Spinal cord (tissue), 10 donors: Measurements from ENCODE around the gene C12orf54. TPM values are rescaled to one million over a fixed set of nuclear protein-coding genes. Genes with fewer than 3 reads are reported as not detected.
"Not testable (repeated sequence)": the region's sequence is repeated elsewhere in the genome, so short reads cannot be mapped to it uniquely, and the experiment has no call there.

Experiments
- DNase-seq, 6 donors: peaks; one replicate each; pipeline versions ENCODE4 v3.0.0 to v3.0.0-alpha.2; 2013 to 2015; ENCODE audit warnings: low spot score in 6 of 6, low read depth in 4 of 6
- H3K27ac ChIP-seq: one replicate; pipeline ENCODE4 v1.5.1; 2013; ENCODE audit warnings: low read depth, low read length, control low read depth
- H3K27me3 ChIP-seq: one replicate; pipeline ENCODE4 v1.6.1; 2013; ENCODE audit warnings: low read length; ENCODE audit not compliant: control insufficient read depth, insufficient read depth
- H3K36me3 ChIP-seq: one replicate; pipeline ENCODE4 v1.6.1; 2013; ENCODE audit warnings: low read length; ENCODE audit not compliant: control insufficient read depth, insufficient read depth
- H3K4me1 ChIP-seq: one replicate; pipeline ENCODE4 v1.6.1; 2013; ENCODE audit warnings: low read length; ENCODE audit not compliant: control insufficient read depth, insufficient read depth
- H3K4me3 ChIP-seq: one replicate; pipeline ENCODE4 v1.5.1; 2013; ENCODE audit warnings: low read depth, low read length, control low read depth
- H3K9me3 ChIP-seq: one replicate; pipeline ENCODE4 v1.6.1; 2013; ENCODE audit warnings: low read length; ENCODE audit not compliant: control insufficient read depth, insufficient read depth
- WGBS: methylation state at CpG from one replicate; pipeline ENCODE4 v1.1.5; 2013; ENCODE audit warnings: missing lambda C conversion rate; ENCODE audit not compliant: insufficient coverage; 5-methylcytosine and 5-hydroxymethylcytosine counted together
- polyA plus RNA-seq, 2 donors: library from polyadenylated mRNA; unstranded; fragments of 120-200 nt; gene quantifications; one replicate each; pipeline ENCODE4 v1.2.1, GENCODE V29; 2013; ENCODE audit not compliant: insufficient read length in 2 of 2
- total RNA-seq, 2 donors: library from RNA; depleted of rRNA in 1 of 2; stranded (reverse); fragments of 120-200 nt in 1 of 2; fragments of >200 nt in 1 of 2; gene quantifications; one replicate each; pipeline versions ENCODE4 v1.2.3 to v1.2.4, GENCODE V29; 2013 to 2014
- donor health status: healthy.

The C12orf54 gene
- total and polyA plus RNA-seq, 4 donors, result 0.40 to 1.1 (median 0.68) TPM

GRCh38 chr12:48455116-48455515, 27.2 kb upstream of the C12orf54 start:
- no peaks in the 10 kb centered on the region for H3K4me1 ChIP-seq
- H3K36me3 ChIP-seq, result no peaks in the 10 kb centered on the region
- no peak overlapping the region for H3K4me3 ChIP-seq
- WGBS, result no CpG with 5 or more reads among the region's 2 CpGs
- no peak for DNase-seq
- H3K27ac ChIP-seq, result no peak overlapping the region
- H3K27me3 ChIP-seq, result no peaks in the 10 kb centered on the region
- no peaks in the 10 kb centered on the region for H3K9me3 ChIP-seq

- H3K4me1 ChIP-seq, result no peaks in the 10 kb centered on the region
- H3K4me3 ChIP-seq, result no peak overlapping the region
- no peak for DNase-seq
- WGBS, result 90% methylated on average over 2 of the region's 6 CpGs
- H3K9me3 ChIP-seq, result no peaks in the 10 kb centered on the region
- no peaks in the 10 kb centered on the region for H3K36me3 ChIP-seq
- H3K27ac ChIP-seq, result no peak overlapping the region
- no peaks in the 10 kb centered on the region for H3K27me3 ChIP-seq
Observed at GRCh38 chr12:48459259-48459658, 23.0 kb upstream of the C12orf54 start.

GRCh38 chr12:48469027-48469426, 13.3 kb upstream of the C12orf54 start:
- H3K36me3 ChIP-seq, H3K4me1 ChIP-seq, H3K9me3 ChIP-seq, H3K27ac ChIP-seq, DNase-seq, H3K27me3 ChIP-seq, H3K4me3 ChIP-seq: not testable (repeated sequence)
- 77% methylated on average over 8 of the region's 9 CpGs for WGBS

GRCh38 chr12:48472259-48472658, 10.0 kb upstream of the C12orf54 start, which contains the start of gene ANP32D:
ANP32D (plus strand) TSS chr12:48472559; CDS start chr12:48472665, 106 bp downstream.
- H3K27me3 ChIP-seq, result no peaks in the 10 kb centered on the region
- DNase-seq, result no peak
- 90% methylated on average over 5 of the region's 7 CpGs for WGBS

GRCh38 chr12:48473061-48473460, 9.2 kb upstream of the C12orf54 start:
- no peaks in the 10 kb centered on the region for H3K4me1 ChIP-seq
- no peak overlapping the region for H3K27ac ChIP-seq
- no peak overlapping the region for H3K4me3 ChIP-seq
- no peak for DNase-seq
- H3K27me3 ChIP-seq, result no peaks in the 10 kb centered on the region
- 64% methylated on average over 7 of the region's 9 CpGs for WGBS
- H3K36me3 ChIP-seq, result no peaks in the 10 kb centered on the region
- peaks cover 3% of the 10 kb centered on the region for H3K9me3 ChIP-seq

More at GRCh38 chr12:48472259-48472658, 10.0 kb upstream of the C12orf54 start, which contains the start of gene ANP32D:
- Histone ChIP-seq H3K27ac (no peak within 1 kb of the TSS), H3K9me3 (peaks cover 3% of the 10 kb centered on the region), H3K36me3 (no peaks in the 10 kb centered on the region), H3K4me1 (no peaks in the 10 kb centered on the region), H3K4me3 (no peak within 1 kb of the TSS)

- not testable (repeated sequence) for H3K27me3 ChIP-seq, H3K27ac ChIP-seq, DNase-seq, H3K4me3 ChIP-seq, H3K9me3 ChIP-seq, H3K36me3 ChIP-seq, H3K4me1 ChIP-seq
- WGBS, result 75% methylated on average over 6 of the region's 11 CpGs
Observed at GRCh38 chr12:48474497-48474896, 7.8 kb upstream of the C12orf54 start.

- WGBS, result 84% methylated on average over 3 of the region's 3 CpGs
- no peaks in the 10 kb centered on the region for H3K4me1 ChIP-seq
- no peak for DNase-seq
Observed at GRCh38 chr12:48482930-48483329, 632 bp downstream of the C12orf54 start.

GRCh38 chr12:48486261-48486660, 4.0 kb downstream of the C12orf54 start:
- Histone ChIP-seq H3K27me3 (no peaks in the 10 kb centered on the region), H3K36me3 (no peaks in the 10 kb centered on the region), H3K27ac (no peak overlapping the region), H3K9me3 (no peaks in the 10 kb centered on the region), H3K4me3 (no peak overlapping the region), H3K4me1 (no peaks in the 10 kb centered on the region)
- no peak for DNase-seq
- WGBS, result 100% methylated on average over 1 of the region's 2 CpGs

More at GRCh38 chr12:48482930-48483329, 632 bp downstream of the C12orf54 start:
- Histone ChIP-seq H3K27ac (no peak overlapping the region), H3K9me3 (no peaks in the 10 kb centered on the region), H3K36me3 (no peaks in the 10 kb centered on the region), H3K27me3 (no peaks in the 10 kb centered on the region), H3K4me3 (no peak overlapping the region)

- H3K9me3 ChIP-seq, result no peaks in the 10 kb centered on the region
- H3K27ac ChIP-seq, result no peak overlapping the region
- no peaks in the 10 kb centered on the region for H3K27me3 ChIP-seq
- H3K4me3 ChIP-seq, result no peak overlapping the region
- DNase-seq, result no peak
- H3K36me3 ChIP-seq, result no peaks in the 10 kb centered on the region
- no CpG with 5 or more reads among the region's 5 CpGs for WGBS
- no peaks in the 10 kb centered on the region for H3K4me1 ChIP-seq
Observed at GRCh38 chr12:48486679-48487078, 4.4 kb downstream of the C12orf54 start.

GRCh38 chr12:48489012-48489411, 6.7 kb downstream of the C12orf54 start:
- no peaks in the 10 kb centered on the region for H3K9me3 ChIP-seq
- no peaks in the 10 kb centered on the region for H3K4me1 ChIP-seq
- H3K36me3 ChIP-seq, result no peaks in the 10 kb centered on the region
- 40% methylated on average over 1 of the region's 2 CpGs for WGBS
- H3K27ac ChIP-seq, result no peak overlapping the region
- no peaks in the 10 kb centered on the region for H3K27me3 ChIP-seq
- H3K4me3 ChIP-seq, result no peak overlapping the region
- peak in 1 of 6 donors; percentile 3 for DNase-seq
